Heart right ventricle (tissue), 16 donors: ENCODE data around the gene OR2A12. TPM values are rescaled to one million over a fixed set of nuclear protein-coding genes. Genes with fewer than 3 reads are reported as not detected.
"Not testable (repeated sequence)": the region's sequence is repeated elsewhere in the genome, so short reads cannot be mapped to it uniquely, and the experiment has no call there.

Experiments used
- ATAC-seq, 8 donors: fragments of 200-7000 bp; cut with Tn5 transposase; one replicate each; pipeline ENCODE4 v1.9.1; 2020; ENCODE audit warnings: mild to moderate bottlenecking in 8 of 8, moderate library complexity in 8 of 8, moderate number of reproducible peaks in 1 of 8
- DNase-seq, 2 donors: peaks; one replicate each; pipeline ENCODE4 v3.0.0-alpha.2; 2020
- H3K27ac ChIP-seq, 10 donors: fragments of 200-600 bp; sonication (generic) in 2 of 10; one replicate each; pipeline versions ENCODE4 v1.5.0 to v1.8.0; 2020 to 2022; ENCODE audit warnings: mild to moderate bottlenecking in 3 of 10
- H3K27me3 ChIP-seq, 7 donors: fragments of 200-600 bp; one replicate each; pipeline ENCODE4 v1.8.0; 2021 to 2022; ENCODE audit warnings: mild to moderate bottlenecking in 2 of 7
- H3K36me3 ChIP-seq, 9 donors: fragments of 200-600 bp; sonication (generic) in 1 of 9; one replicate each; pipeline versions ENCODE4 v1.5.0 to v1.8.0; 2020 to 2022; ENCODE audit warnings: mild to moderate bottlenecking in 2 of 9
- H3K4me1 ChIP-seq, 9 donors: fragments of 200-600 bp; sonication (generic) in 1 of 9; one replicate each; pipeline versions ENCODE4 v1.5.0 to v1.8.0; 2020 to 2022; ENCODE audit warnings: mild to moderate bottlenecking in 4 of 9
- H3K4me3 ChIP-seq, 10 donors: fragments of 200-600 bp; sonication (generic) in 2 of 10; one replicate each; pipeline versions ENCODE4 v1.5.0 to v1.8.0; 2020 to 2022; ENCODE audit warnings: mild to moderate bottlenecking in 7 of 10, moderate library complexity in 2 of 10
- H3K9me3 ChIP-seq, 11 donors: fragments of 200-600 bp in 10 of 11; sonication (generic) in 2 of 11; one replicate each; pipeline versions ENCODE4 v1.5.0 to v1.8.0; 2013 to 2022; ENCODE audit warnings: mild to moderate bottlenecking in 2 of 11, control low read depth in 1 of 11, moderate library complexity in 1 of 11
- CTCF ChIP-seq, 9 donors: fragments of 200-600 bp; sonication (generic) in 2 of 9; IDR thresholded peaks; one replicate each; pipeline versions ENCODE4 v1.5.0 to v1.8.0; 2021 to 2022; ENCODE audit warnings: antibody characterized with exemption in 9 of 9, mild to moderate bottlenecking in 5 of 9, moderate library complexity in 1 of 9
- WGBS, 2 donors: extraction: QIAGEN DNeasy Blood & Tissue Kit; methylation state at CpG; one replicate each; pipeline ENCODE4 v1.1.7; 2013; ENCODE audit warnings: inconsistent platforms in 1 of 2; 5-methylcytosine and 5-hydroxymethylcytosine counted together
- intact Hi-C, 10 donors: fragments of 100-400 bp; cut with DNase I; formaldehyde crosslinking; loops; one replicate each; pipeline versions ENCODE4 v1.11.1 to v1.14.2; 2022
- polyA plus RNA-seq, 2 donors: library from polyadenylated mRNA; stranded (reverse); fragments of 200-250 nt; gene quantifications; one replicate each; pipeline ENCODE4 v1.2.3, GENCODE V29; 2013
- total RNA-seq, 10 donors: library from RNA; stranded (reverse); fragmentation: NEBNext Ultra II Directional in 3 of 10; extraction: Animal tissue kit (Norgen Biotek cat#: 25700) in 3 of 10; gene quantifications; one replicate each; pipeline versions ENCODE4 v1.2.1 to v1.2.4, GENCODE V29; 2021 to 2023
- donor health status: Arrhythmogenic right ventricular cardiomyopathy.
- donor health status: ischemic (EF 13 %, LVEDD 7.1; RV severe dilation, severe dysfunction).
- donor health status: healthy with polysubstance abuse.
- donor health status: DM: no; HTN: yes; CAD: no.
- donor health status: DM: no; HTN: no; CAD: no.
- donor health status: ischemic (EF 25% LVEDD 6.9; RV normal size, moderate dysfunction).
- donor health status: ischemic (EF 25% LVEDD 5.7; RV mildly dilated, moderate dysfunction).
- donor health status: healthy.
- donor health status: DM: yes; HTN: yes; CAD: no.
- donor health status: Ischemic cardiomyopathy.
- donor health status: ischemic (EF 35%, LVEDD 5.7; RV mildly dilated, moderate dysfunction).
- donor health status: nonischemic (EF 11% LVEDD 7.7; RV severe dilation, severe dysfunction).
- donor health status: DM: yes; HTN: yes; CAD: no.
- donor health status: PGD.
- donor health status: ischemic (EF 29% LVEDD 5.4; RV normal size, mild dysfunction).
- donor health status: nonischemic (EF 23%, LVEDD 6.1; RV moderate dilation, normal function).

Gene OR2A12
- total and polyA plus RNA-seq, 12 donors, result not detected

- no peak for TF ChIP-seq CTCF (IDR thresholded peaks at IDR 0.05)
- Histone ChIP-seq H3K4me3 (no peak within 1 kb of the TSS), H3K4me1 (no peaks in the 10 kb centered on the region), H3K27ac (no peak within 1 kb of the TSS), H3K36me3 (no peaks in the 10 kb centered on the region), H3K9me3 (no peaks in the 10 kb centered on the region), H3K27me3 (no peaks in the 10 kb centered on the region)
- intact Hi-C loops, result no loop called here
- no peak for DNase-seq
- WGBS, 2 donors, result 43 to 62% methylated on average over 1 of the region's 1 CpG
- no peak for ATAC-seq
Observed at GRCh38 chr7:144048648-144049047, 37.4 kb upstream of the OR2A12 start, which contains the start of gene OR2A5. Gene OR2A5 (plus strand): TSS chr7:144048948. CDS start chr7:144050402, 1,454 bp downstream.

- no peaks in the 10 kb centered on the region for H3K4me1 ChIP-seq
- no peak for DNase-seq
- H3K4me3 ChIP-seq, result no peak overlapping the region
- peaks cover 0 to 4% (median 0%) of the 10 kb centered on the region in 7 donors for H3K27me3 ChIP-seq
- no peaks in the 10 kb centered on the region for H3K36me3 ChIP-seq
- ATAC-seq, result no peak
- H3K9me3 ChIP-seq, result no peaks in the 10 kb centered on the region
- H3K27ac ChIP-seq, result no peak overlapping the region
- TF ChIP-seq CTCF (IDR thresholded peaks at IDR 0.05), result no peak
- intact Hi-C loops, result no loop called here
- WGBS, 2 donors, result 53 to 79% methylated on average over 2 of the region's 2 CpGs
Observed at GRCh38 chr7:144049491-144049890, 36.6 kb upstream of the OR2A12 start.

GRCh38 chr7:144050093-144050492 is 36.0 kb upstream of the OR2A12 start:
- Histone ChIP-seq H3K36me3 (no peaks in the 10 kb centered on the region), H3K4me1 (no peaks in the 10 kb centered on the region), H3K4me3 (no peak overlapping the region), H3K27me3 (peaks cover 0 to 4% (median 0%) of the 10 kb centered on the region in 7 donors), H3K27ac (no peak overlapping the region), H3K9me3 (no peaks in the 10 kb centered on the region)
- intact Hi-C loops, result no loop called here
- ATAC-seq, result no peak
- no peak for TF ChIP-seq CTCF (IDR thresholded peaks at IDR 0.05)
- WGBS, 2 donors, result 76 to 78% methylated on average over 3 of the region's 3 CpGs
- no peak for DNase-seq

- DNase-seq, H3K27me3 ChIP-seq, H3K4me3 ChIP-seq, H3K36me3 ChIP-seq, intact Hi-C loops, H3K27ac ChIP-seq, H3K4me1 ChIP-seq, ATAC-seq, H3K9me3 ChIP-seq: not testable (repeated sequence)
- WGBS, 2 donors, result 86 to 89% methylated on average over 8 of the region's 8 CpGs
Observed at GRCh38 chr7:144050884-144051283, 35.2 kb upstream of the OR2A12 start.

- DNase-seq, result no peak
- WGBS, 2 donors, result 62 to 71% methylated on average over 3 of the region's 3 CpGs
- Histone ChIP-seq H3K9me3 (peaks cover 0 to 15% (median 0%) of the 10 kb centered on the region in 11 donors), H3K27me3 (peaks cover 0 to 4% (median 0%) of the 10 kb centered on the region in 7 donors), H3K4me1 (no peaks in the 10 kb centered on the region), H3K4me3 (no peak overlapping the region), H3K36me3 (no peaks in the 10 kb centered on the region), H3K27ac (no peak overlapping the region)
- intact Hi-C loops, result no loop called here
- ATAC-seq, result no peak
- no peak for TF ChIP-seq CTCF (IDR thresholded peaks at IDR 0.05)
Observed at GRCh38 chr7:144057954-144058353, 28.1 kb upstream of the OR2A12 start.
